Psoas muscle (tissue), 8 donors: ENCODE measurements around the gene C2. TPM values are rescaled to one million over a fixed set of nuclear protein-coding genes. Genes with fewer than 3 reads are reported as not detected.
"Not testable (repeated sequence)": the region's sequence is repeated elsewhere in the genome, so short reads cannot be mapped to it uniquely, and the experiment has no call there.

Experiments used
- ATAC-seq, 4 donors: fragments of 200-7000 bp; cut with Tn5 transposase; one replicate each; pipeline ENCODE4 v1.9.1; 2020; ENCODE audit warnings: moderate library complexity in 3 of 4, mild to moderate bottlenecking in 2 of 4
- DNase-seq, 2 donors: peaks; one replicate each; pipeline ENCODE4 v3.0.0-alpha.2; 2020
- H3K27ac ChIP-seq: fragments of 200-600 bp; one replicate; pipeline ENCODE4 v1.8.0; 2022
- H3K27me3 ChIP-seq, 3 donors: fragments of 200-600 bp in 1 of 3; one replicate each; pipeline versions ENCODE4 v1.6.1 to v1.8.0; 2013 to 2022; ENCODE audit warnings: low read length in 2 of 3, mild to moderate bottlenecking in 2 of 3, moderate library complexity in 1 of 3; ENCODE audit not compliant: insufficient read depth in 3 of 3
- H3K36me3 ChIP-seq, 2 donors: fragments of 200-600 bp in 1 of 2; one replicate each; pipeline versions ENCODE4 v1.6.1 to v1.8.0; 2013 to 2022; ENCODE audit warnings: low read depth in 1 of 2, mild to moderate bottlenecking in 1 of 2, moderate library complexity in 1 of 2; ENCODE audit not compliant: insufficient read depth in 1 of 2
- H3K4me1 ChIP-seq: fragments of 200-600 bp; one replicate; pipeline ENCODE4 v1.8.0; 2022
- H3K4me3 ChIP-seq: fragments of 200-600 bp; one replicate; pipeline ENCODE4 v1.8.0; 2022; ENCODE audit warnings: mild to moderate bottlenecking
- H3K9me3 ChIP-seq: fragments of 200-600 bp; one replicate; pipeline ENCODE4 v1.8.0; 2022
- WGBS, 3 donors: extraction: QIAGEN DNeasy Blood & Tissue Kit; methylation state at CpG; one replicate each; pipeline versions ENCODE4 v1.1.6 to v1.1.7; 2013; 5-methylcytosine and 5-hydroxymethylcytosine counted together
- intact Hi-C, 2 donors: fragments of 100-400 bp; cut with DNase I; formaldehyde crosslinking; loops; one replicate each; pipeline versions ENCODE4 v1.11.0 to v1.14.2; 2022
- polyA plus RNA-seq, 3 donors: library from polyadenylated mRNA; stranded (reverse); fragments of 200-250 nt; gene quantifications; one replicate each; pipeline ENCODE4 v1.2.3, GENCODE V29; 2013
- total RNA-seq, 4 donors: library from RNA; stranded (reverse); fragmentation: NEBNext Ultra II Directional in 2 of 4; extraction: Animal tissue kit (Norgen Biotek cat#: 25700) in 2 of 4; gene quantifications; one replicate each; pipeline versions ENCODE4 v1.2.1 to v1.2.4, GENCODE V29; 2021 to 2023
- TF ChIP-seq, protein P1 (sequence below): fragments of 200-600 bp; IDR thresholded peaks from one replicate; pipeline ENCODE4 v1.8.0; 2022; ENCODE audit warnings: antibody characterized with exemption
- donor health status: healthy with polysubstance abuse.
- donor health status: DM: no; HTN: no; CAD: no; lungs with moderate emphysema.
- donor health status: Bipolar disorder and iron deficiency.
- donor health status: healthy.
- donor health status: DM: yes; HTN: yes; CAD: no.
- donor health status: DM: no; HTN: no; CAD: no.
- donor health status: DM: no; HTN: no; CAD: no.
- donor health status: DM: yes; HTN: yes; CAD: no.

The C2 gene
- total and polyA plus RNA-seq, 7 donors = 0.77 to 5.5 (median 1.5) TPM

- H3K36me3 ChIP-seq = peaks cover 0 to 21% of the 10 kb centered on the region in 2 donors
- DNase-seq (no peak), ATAC-seq (no peak)
- no peaks in the 10 kb centered on the region for H3K27me3 ChIP-seq
- no peak overlapping the region for H3K4me3 ChIP-seq
- H3K4me1 ChIP-seq = peaks cover 7% of the 10 kb centered on the region
- H3K27ac ChIP-seq = no peak overlapping the region
- intact Hi-C loops = no loop called here
- H3K9me3 ChIP-seq = no peaks in the 10 kb centered on the region
- TF ChIP-seq, protein P1, sequence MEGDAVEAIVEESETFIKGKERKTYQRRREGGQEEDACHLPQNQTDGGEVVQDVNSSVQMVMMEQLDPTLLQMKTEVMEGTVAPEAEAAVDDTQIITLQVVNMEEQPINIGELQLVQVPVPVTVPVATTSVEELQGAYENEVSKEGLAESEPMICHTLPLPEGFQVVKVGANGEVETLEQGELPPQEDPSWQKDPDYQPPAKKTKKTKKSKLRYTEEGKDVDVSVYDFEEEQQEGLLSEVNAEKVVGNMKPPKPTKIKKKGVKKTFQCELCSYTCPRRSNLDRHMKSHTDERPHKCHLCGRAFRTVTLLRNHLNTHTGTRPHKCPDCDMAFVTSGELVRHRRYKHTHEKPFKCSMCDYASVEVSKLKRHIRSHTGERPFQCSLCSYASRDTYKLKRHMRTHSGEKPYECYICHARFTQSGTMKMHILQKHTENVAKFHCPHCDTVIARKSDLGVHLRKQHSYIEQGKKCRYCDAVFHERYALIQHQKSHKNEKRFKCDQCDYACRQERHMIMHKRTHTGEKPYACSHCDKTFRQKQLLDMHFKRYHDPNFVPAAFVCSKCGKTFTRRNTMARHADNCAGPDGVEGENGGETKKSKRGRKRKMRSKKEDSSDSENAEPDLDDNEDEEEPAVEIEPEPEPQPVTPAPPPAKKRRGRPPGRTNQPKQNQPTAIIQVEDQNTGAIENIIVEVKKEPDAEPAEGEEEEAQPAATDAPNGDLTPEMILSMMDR = no peak
- WGBS, 3 donors = 93 to 96% (median 94%) methylated on average over 12 of the region's 12 CpGs
These were observed 50.4 kb downstream of the C2 start for GRCh38 chr6:31977816-31978431.

GRCh38 chr6:31978831-31979230 lies 51.3 kb downstream of the C2 start:
- WGBS, 3 donors = 81 to 96% (median 87%) methylated on average over 5 of the region's 5 CpGs
- H3K4me1 ChIP-seq = no peaks in the 10 kb centered on the region
- H3K27ac ChIP-seq = no peak overlapping the region
- no peaks in the 10 kb centered on the region for H3K9me3 ChIP-seq
- intact Hi-C loops = no loop called here
- ATAC-seq (no peak), DNase-seq (no peak)
- H3K36me3 ChIP-seq = peaks cover 0 to 21% of the 10 kb centered on the region in 2 donors
- H3K4me3 ChIP-seq = no peak overlapping the region
- TF ChIP-seq, protein P1 = no peak
- H3K27me3 ChIP-seq = no peaks in the 10 kb centered on the region

GRCh38 chr6:31979238-31979898 lies 51.9 kb downstream of the C2 start:
- DNase-seq (no peak), ATAC-seq (no peak)
- intact Hi-C loops = no loop called here
- H3K27me3 ChIP-seq = no peaks in the 10 kb centered on the region
- peaks cover 0 to 17% of the 10 kb centered on the region in 2 donors for H3K36me3 ChIP-seq
- H3K27ac ChIP-seq = no peak overlapping the region
- TF ChIP-seq, protein P1 = no peak
- 84 to 91% (median 85%) methylated on average over 3 of the region's 3 CpGs for WGBS, 3 donors
- no peak overlapping the region for H3K4me3 ChIP-seq
- no peaks in the 10 kb centered on the region for H3K4me1 ChIP-seq
- H3K9me3 ChIP-seq = no peaks in the 10 kb centered on the region

DNA sequence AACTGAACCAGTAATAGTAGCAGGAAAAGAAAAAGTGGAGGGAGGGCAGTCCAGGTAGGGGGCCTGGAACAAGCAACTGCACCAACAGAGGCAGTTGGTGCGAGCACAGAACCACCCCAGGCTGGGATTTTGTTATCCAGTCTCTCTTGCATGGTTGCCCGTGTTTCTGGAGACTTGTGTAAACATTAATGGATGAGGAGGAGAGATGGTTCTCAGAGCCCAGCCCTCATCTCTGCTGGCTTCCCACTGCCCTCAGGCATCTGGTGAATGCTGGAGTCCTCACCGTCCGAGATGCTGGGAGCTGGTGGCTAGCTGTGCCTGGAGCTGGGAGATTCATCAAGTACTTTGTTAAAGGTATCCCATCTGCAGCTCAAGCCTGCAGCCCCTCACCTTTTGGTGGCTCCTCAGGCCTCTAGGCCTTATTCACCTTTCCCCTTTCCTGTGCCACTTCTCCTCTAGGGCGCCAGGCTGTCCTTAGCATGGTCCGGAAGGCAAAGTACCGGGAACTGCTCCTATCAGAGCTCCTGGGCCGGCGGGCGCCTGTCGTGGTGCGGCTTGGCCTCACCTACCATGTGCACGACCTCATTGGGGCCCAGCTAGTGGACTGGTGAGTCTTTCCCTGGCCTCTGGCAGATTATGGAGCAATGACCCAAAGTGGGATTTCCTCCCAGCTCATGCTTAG lies 52.8 kb downstream of the C2 start:
- H3K36me3 ChIP-seq = peaks cover 0 to 13% of the 10 kb centered on the region in 2 donors
- 92 to 94% (median 93%) methylated on average over 11 to 13 of the region's 13 CpGs for WGBS, 3 donors
- ATAC-seq, H3K27ac ChIP-seq, H3K9me3 ChIP-seq, H3K4me3 ChIP-seq, intact Hi-C loops, H3K4me1 ChIP-seq, H3K27me3 ChIP-seq: not testable (repeated sequence)
- DNase-seq = peak in 1 of 2 donors; percentile 23

- H3K4me3 ChIP-seq, H3K4me1 ChIP-seq, ATAC-seq, H3K9me3 ChIP-seq, H3K27me3 ChIP-seq, H3K27ac ChIP-seq, intact Hi-C loops, DNase-seq: not testable (repeated sequence)
- peaks cover 0 to 13% of the 10 kb centered on the region in 2 donors for H3K36me3 ChIP-seq
- no CpG with 5 or more reads among the region's 5 CpGs for whole genome bisulfite sequencing, 3 donors
These were observed 53.5 kb downstream of the C2 start for GRCh38 chr6:31980998-31981397.

GRCh38 chr6:31981744-31982143 lies 54.2 kb downstream of the C2 start, which contains the start of gene C4A:
Gene C4A, plus strand, starts transcription at chr6:31982057. Its CDS starts 51 bp downstream, at chr6:31982108.
- H3K27me3 ChIP-seq, H3K4me1 ChIP-seq, H3K4me3 ChIP-seq, intact Hi-C loops, DNase-seq, H3K9me3 ChIP-seq, H3K27ac ChIP-seq: not testable (repeated sequence)
- WGBS, 3 donors = no CpG with 5 or more reads among the region's 7 CpGs
- peaks cover 0 to 13% of the 10 kb centered on the region in 2 donors for H3K36me3 ChIP-seq
- peak; percentile 39 to 48 (median 43) for ATAC-seq

DNA sequence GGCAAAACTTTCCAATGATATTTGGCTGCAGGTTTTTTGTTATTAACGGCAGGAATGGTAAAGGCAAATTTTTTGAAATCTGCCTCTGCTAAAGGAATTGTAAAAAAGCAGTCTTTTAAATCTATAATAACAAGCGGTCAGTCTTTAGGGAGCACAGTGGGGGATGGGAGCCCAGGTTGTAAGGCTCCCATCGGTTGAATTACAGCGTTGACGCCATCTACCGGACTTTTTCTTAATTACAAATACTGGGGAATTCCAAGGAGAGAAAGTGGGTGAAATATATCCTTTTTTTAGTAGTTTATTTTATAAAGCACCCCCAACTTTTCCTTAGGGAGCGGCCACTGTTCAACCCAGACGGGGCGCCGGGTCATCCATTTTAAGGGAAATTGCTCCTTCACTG lies 61.8 kb downstream of the C2 start:
- intact Hi-C loops, H3K27me3 ChIP-seq, DNase-seq, ATAC-seq, H3K27ac ChIP-seq, H3K9me3 ChIP-seq, H3K4me1 ChIP-seq, H3K4me3 ChIP-seq, H3K36me3 ChIP-seq: not testable (repeated sequence)
- WGBS, 3 donors = no CpG with 5 or more reads among the region's 10 CpGs

GRCh38 chr6:31994421-31994820 lies 66.9 kb downstream of the C2 start:
- H3K4me3 ChIP-seq, H3K36me3 ChIP-seq, ATAC-seq, H3K27ac ChIP-seq, intact Hi-C loops, H3K27me3 ChIP-seq, H3K9me3 ChIP-seq, DNase-seq, H3K4me1 ChIP-seq: not testable (repeated sequence)
- WGBS, 3 donors = 93 to 97% (median 95%) methylated on average over 5 to 9 of the region's 14 CpGs
